ENCODE results near the gene HES1. TPM values are rescaled to one million over a fixed set of nuclear protein-coding genes. Genes with fewer than 3 reads are reported as not detected.

HES1 gene
- 12.0 to 14.9 TPM (median 14.1 TPM) in 5 replicates for total RNA-seq (2022; extraction: Qiagen RNA extraction; ENCODE audit: low read depth)

GRCh38 chr3:194135806-194136518 lies at the start of gene HES1:
TSS of gene HES1 (plus strand) at chr3:194136148. CDS start at chr3:194136381, 233 bp downstream.

Other genes starting within 250 kb of the HES1 start
- not detected in 5 replicates for gene CPN2, start 215.2 kb downstream of the HES1 start, total RNA-seq (2022; extraction: Qiagen RNA extraction; ENCODE audit: low read depth)
- gene LRRC15, start 233.6 kb downstream of the HES1 start, total RNA-seq (2022; extraction: Qiagen RNA extraction; ENCODE audit: low read depth): 0.14 to 0.25 TPM (median 0.17 TPM) in 5 replicates

Data from A549 treated with DMSO at 1 μM for 4 hours (cell line).